ENCODE results near the gene SDK2.

Gene SDK2

DNA sequence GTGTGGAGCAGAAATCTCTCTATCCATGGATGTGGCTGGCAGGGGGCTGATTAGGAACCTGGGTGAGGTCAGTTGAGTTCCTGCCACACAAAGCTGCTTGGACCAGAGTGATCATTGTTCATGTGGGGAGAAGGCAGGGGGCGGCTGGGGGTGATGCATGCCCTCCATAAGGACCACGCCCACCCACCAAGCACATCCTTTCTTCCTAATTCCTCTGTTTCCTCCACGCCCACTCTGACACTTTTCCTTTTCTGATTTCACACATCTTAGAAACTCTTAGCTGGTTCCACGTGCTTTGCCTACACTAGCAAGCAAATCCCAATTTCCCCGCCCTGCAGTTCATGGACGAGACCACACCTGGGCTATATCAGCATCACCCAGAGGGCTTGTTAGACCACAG lies 108.5 kb downstream of the SDK2 start:
- DNase-seq (ENCODE audit: low spot score in 2 of 2): no peak
- H3K36me3 Mint-ChIP-seq: peaks cover 8% of the 10 kb centered on the region
- H3K4me1 Mint-ChIP-seq: peaks cover 26% of the 10 kb centered on the region
- H3K4me3 Mint-ChIP-seq: no peak overlapping the region
- H3K9me3 Mint-ChIP-seq: peaks cover 2% of the 10 kb centered on the region
- ATAC-seq (ENCODE audit: low read depth): no peak
- H3K27me3 Mint-ChIP-seq: no peaks in the 10 kb centered on the region
- no peak overlapping the region for H3K27ac Mint-ChIP-seq

- peaks cover 2% of the 10 kb centered on the region for H3K9me3 Mint-ChIP-seq
Measured at GRCh38 chr17:73534209-73534909, 109.9 kb downstream of the SDK2 start.

DNA sequence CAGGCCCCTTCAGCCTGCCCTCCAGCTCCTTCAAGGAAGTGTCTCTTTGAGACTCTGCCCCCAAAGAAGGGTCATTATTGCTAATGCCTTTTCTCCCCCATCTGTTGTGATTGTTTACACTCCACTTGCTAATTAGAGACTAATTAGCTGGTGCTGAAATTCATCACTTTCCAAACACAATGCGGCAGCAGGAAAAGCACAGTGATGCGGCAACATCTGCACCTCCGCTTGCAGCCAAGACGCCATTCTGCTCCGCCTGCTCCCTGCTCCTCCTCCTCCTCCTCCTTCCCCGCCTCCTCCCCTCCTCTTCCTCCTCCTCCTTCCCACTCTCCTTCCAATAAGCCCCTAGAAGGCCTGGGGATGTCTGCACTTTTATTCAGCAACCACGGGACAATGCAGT lies 110.5 kb downstream of the SDK2 start:
- peaks cover 21% of the 10 kb centered on the region for H3K4me1 Mint-ChIP-seq
- DNase-seq (ENCODE audit: low spot score in 2 of 2): no peak
- H3K36me3 Mint-ChIP-seq: peaks cover 10% of the 10 kb centered on the region
- no peak for ATAC-seq (ENCODE audit: low read depth)
- no peak overlapping the region for H3K4me3 Mint-ChIP-seq
- no peaks in the 10 kb centered on the region for H3K27me3 Mint-ChIP-seq
- H3K9me3 Mint-ChIP-seq: peaks cover 2% of the 10 kb centered on the region
- H3K27ac Mint-ChIP-seq: no peak overlapping the region

More at GRCh38 chr17:73534209-73534909, 109.9 kb downstream of the SDK2 start:
- H3K4me3 Mint-ChIP-seq: no peak overlapping the region
- peaks cover 10% of the 10 kb centered on the region for H3K36me3 Mint-ChIP-seq
- H3K27me3 Mint-ChIP-seq: no peaks in the 10 kb centered on the region
- no peak for DNase-seq (ENCODE audit: low spot score in 2 of 2)
- no peak for ATAC-seq (ENCODE audit: low read depth)
- peaks cover 24% of the 10 kb centered on the region for H3K4me1 Mint-ChIP-seq
- H3K27ac Mint-ChIP-seq: no peak overlapping the region

- Mint-ChIP-seq H3K36me3 (peaks cover 10% of the 10 kb centered on the region), H3K4me1 (peaks cover 24% of the 10 kb centered on the region), H3K9me3 (peaks cover 2% of the 10 kb centered on the region), H3K27ac (no peak overlapping the region), H3K4me3 (no peak overlapping the region), H3K27me3 (no peaks in the 10 kb centered on the region)
- no peak for ATAC-seq (ENCODE audit: low read depth)
- no peak for DNase-seq (ENCODE audit: low spot score in 2 of 2)
Measured at GRCh38 chr17:73533127-73533526, 111.1 kb downstream of the SDK2 start.

DNA sequence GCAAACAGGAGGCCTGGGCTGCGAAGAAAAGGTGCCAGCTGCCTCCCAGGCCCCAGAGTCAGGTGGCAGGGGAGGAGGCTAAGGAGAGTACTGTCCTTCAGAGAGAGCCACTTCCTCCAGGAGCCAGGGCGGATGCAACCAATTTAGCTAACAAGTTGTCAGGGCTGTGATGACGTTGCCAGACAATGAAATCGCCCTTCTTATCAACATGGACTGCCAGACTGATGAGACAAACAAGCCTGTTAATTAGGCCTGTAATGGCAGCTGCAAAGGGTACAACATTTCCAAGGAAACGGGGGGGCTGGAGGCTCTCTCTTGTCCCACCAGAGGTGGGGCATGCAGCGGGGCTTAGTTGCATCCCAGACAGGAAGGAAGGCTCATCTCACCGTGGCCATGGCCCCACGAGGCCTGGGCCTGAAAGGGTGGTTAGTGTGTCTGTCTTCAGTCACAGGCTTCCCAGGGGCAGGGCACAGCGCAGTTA lies 111.8 kb downstream of the SDK2 start:
- Mint-ChIP-seq H3K27ac (no peak overlapping the region), H3K36me3 (peaks cover 13% of the 10 kb centered on the region), H3K27me3 (no peaks in the 10 kb centered on the region), H3K4me1 (peaks cover 24% of the 10 kb centered on the region), H3K4me3 (no peak overlapping the region), H3K9me3 (peaks cover 2% of the 10 kb centered on the region)
- ATAC-seq (ENCODE audit: low read depth) (no peak), DNase-seq (ENCODE audit: low spot score in 2 of 2) (no peak)

GRCh38 chr17:73531158-73531557 lies 113.1 kb downstream of the SDK2 start:
- H3K36me3 Mint-ChIP-seq: peaks cover 18% of the 10 kb centered on the region
- no peak overlapping the region for H3K4me3 Mint-ChIP-seq
- no peak for ATAC-seq (ENCODE audit: low read depth)

DNA sequence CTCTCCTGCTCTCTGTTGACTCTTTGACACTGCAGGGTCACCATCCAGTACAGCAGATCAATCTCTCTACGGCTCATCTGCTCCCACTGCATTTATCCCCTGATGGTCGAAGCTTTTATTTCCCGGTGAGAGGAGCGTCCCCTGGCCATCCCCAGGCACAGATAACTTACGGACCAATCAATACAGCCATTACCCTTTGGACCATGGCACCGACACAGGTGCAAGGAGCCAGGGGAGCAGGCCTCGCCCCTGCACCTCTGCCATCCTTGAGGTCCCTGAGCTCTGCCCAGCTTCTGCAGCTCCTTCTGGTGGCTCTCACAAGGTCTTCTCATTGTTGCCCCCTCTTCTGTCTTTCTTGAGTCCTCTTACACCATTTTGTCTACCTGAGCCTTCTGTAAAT lies 115.6 kb downstream of the SDK2 start:
- ATAC-seq (ENCODE audit: low read depth) (no peak), DNase-seq (ENCODE audit: low spot score in 2 of 2) (no peak)
- peaks cover 2% of the 10 kb centered on the region for H3K9me3 Mint-ChIP-seq
- H3K36me3 Mint-ChIP-seq: peaks cover 14% of the 10 kb centered on the region
- H3K27me3 Mint-ChIP-seq: no peaks in the 10 kb centered on the region
- H3K4me3 Mint-ChIP-seq: no peak overlapping the region
- no peak overlapping the region for H3K27ac Mint-ChIP-seq
- H3K4me1 Mint-ChIP-seq: peaks cover 16% of the 10 kb centered on the region

More at GRCh38 chr17:73531158-73531557, 113.1 kb downstream of the SDK2 start:
- Mint-ChIP-seq H3K27ac (no peak overlapping the region), H3K9me3 (peaks cover 2% of the 10 kb centered on the region), H3K27me3 (no peaks in the 10 kb centered on the region), H3K4me1 (peaks cover 22% of the 10 kb centered on the region)
- DNase-seq (ENCODE audit: low spot score in 2 of 2): no peak

DNA sequence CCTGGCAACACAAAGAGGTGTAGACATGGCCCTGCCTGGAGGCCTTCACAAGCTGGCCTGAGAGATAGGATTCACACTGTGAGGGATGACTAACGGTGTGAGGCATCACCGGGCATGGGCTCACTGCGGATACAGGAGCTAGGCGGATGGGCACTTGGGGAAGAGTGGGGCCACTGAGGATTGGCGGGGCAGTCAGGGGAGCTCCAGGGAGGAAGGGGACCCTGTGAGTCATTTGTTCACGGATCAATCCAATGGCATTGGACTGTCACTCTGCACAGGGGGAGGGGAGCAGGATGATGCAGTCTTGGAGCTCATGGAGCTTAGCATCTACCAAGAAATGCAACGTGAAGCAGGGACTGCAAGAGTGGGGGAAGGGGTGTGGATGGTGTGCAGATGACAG lies 117.3 kb downstream of the SDK2 start:
- H3K36me3 Mint-ChIP-seq: peaks cover 14% of the 10 kb centered on the region
- no peak for ATAC-seq (ENCODE audit: low read depth)
- no peaks in the 10 kb centered on the region for H3K27me3 Mint-ChIP-seq
- DNase-seq (ENCODE audit: low spot score in 2 of 2): no peak
- H3K4me1 Mint-ChIP-seq: peaks cover 10% of the 10 kb centered on the region
- H3K27ac Mint-ChIP-seq: no peak overlapping the region
- no peak overlapping the region for H3K4me3 Mint-ChIP-seq
- peaks cover 2% of the 10 kb centered on the region for H3K9me3 Mint-ChIP-seq

DNA sequence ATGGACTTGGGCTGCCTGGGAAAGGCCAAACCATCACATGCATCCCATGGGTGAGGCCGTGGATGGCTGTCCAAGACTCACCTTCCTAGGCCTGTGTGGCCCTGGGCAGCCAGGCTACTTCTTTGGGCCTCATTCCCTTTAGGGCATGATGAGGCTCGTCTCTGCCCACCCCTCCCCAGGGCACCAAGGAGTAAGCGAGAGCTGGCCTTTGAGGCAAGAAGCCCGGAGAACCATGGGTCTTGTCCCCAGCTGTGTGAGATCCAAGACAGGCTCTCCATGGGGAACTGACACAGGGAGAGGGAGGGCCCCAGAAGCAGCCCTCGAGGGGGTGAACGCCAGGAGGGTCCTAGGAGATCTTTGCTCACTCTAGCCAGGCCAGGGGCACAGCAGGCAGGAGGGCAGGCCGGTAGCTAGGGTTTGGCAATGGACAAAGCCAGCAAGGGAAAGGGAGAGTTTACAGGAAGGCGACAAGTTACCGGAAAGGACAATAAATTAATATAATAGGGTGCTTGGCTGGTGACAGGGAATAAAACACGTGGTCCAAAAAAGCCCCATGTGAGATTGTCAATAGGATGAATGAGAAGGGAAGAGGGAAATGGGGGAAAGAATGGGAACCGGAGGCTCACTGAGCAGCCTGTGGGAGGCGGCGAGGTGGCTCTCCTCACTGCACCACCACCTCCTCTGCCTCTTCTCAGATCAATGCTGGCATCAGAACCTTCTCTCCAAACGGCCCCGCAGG lies 119.1 kb downstream of the SDK2 start:
- peaks cover 15% of the 10 kb centered on the region for H3K36me3 Mint-ChIP-seq
- no peak for DNase-seq (ENCODE audit: low spot score in 2 of 2)
- no peak overlapping the region for H3K27ac Mint-ChIP-seq
- ATAC-seq (ENCODE audit: low read depth): no peak
- H3K4me1 Mint-ChIP-seq: peaks cover 17% of the 10 kb centered on the region
- H3K4me3 Mint-ChIP-seq: no peak overlapping the region
- H3K9me3 Mint-ChIP-seq: no peaks in the 10 kb centered on the region
- H3K27me3 Mint-ChIP-seq: no peaks in the 10 kb centered on the region

GRCh38 chr17:73522696-73523095 lies 121.5 kb downstream of the SDK2 start:
- H3K27me3 Mint-ChIP-seq: no peaks in the 10 kb centered on the region
- peaks cover 13% of the 10 kb centered on the region for H3K4me1 Mint-ChIP-seq
- no peak overlapping the region for H3K4me3 Mint-ChIP-seq
- ATAC-seq (ENCODE audit: low read depth) (no peak), DNase-seq (ENCODE audit: low spot score in 2 of 2) (no peak)
- no peaks in the 10 kb centered on the region for H3K9me3 Mint-ChIP-seq
- H3K36me3 Mint-ChIP-seq: peaks cover 12% of the 10 kb centered on the region
- H3K27ac Mint-ChIP-seq: no peak overlapping the region

GRCh38 chr17:73522107-73522506 lies 122.1 kb downstream of the SDK2 start:
- no peaks in the 10 kb centered on the region for H3K9me3 Mint-ChIP-seq
- ATAC-seq (ENCODE audit: low read depth) (no peak), DNase-seq (ENCODE audit: low spot score in 2 of 2) (no peak)
- peaks cover 15% of the 10 kb centered on the region for H3K4me1 Mint-ChIP-seq
- H3K36me3 Mint-ChIP-seq: peaks cover 7% of the 10 kb centered on the region
- H3K27me3 Mint-ChIP-seq: no peaks in the 10 kb centered on the region
- no peak overlapping the region for H3K27ac Mint-ChIP-seq
- H3K4me3 Mint-ChIP-seq: no peak overlapping the region

DNA sequence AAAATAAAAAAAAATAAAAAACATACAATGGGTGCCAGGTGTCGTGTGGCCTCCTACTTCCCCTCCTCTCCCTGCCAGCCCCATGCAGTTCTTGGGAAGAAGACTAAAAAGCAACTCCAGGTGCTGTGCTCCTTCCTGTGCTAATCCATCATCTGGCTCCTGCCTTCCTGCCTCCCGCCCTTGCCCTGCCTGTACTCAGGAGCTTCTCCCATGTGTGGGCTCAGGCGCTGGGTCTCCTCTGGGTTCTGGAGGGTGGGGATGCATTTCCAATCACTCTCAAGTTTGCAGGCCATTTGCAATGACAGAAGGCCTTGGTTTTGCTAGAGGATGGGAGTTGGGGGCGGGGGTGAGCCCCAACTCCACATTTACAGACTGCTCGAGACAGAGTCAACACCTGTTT lies 122.9 kb downstream of the SDK2 start:
- Mint-ChIP-seq H3K4me3 (no peak overlapping the region), H3K9me3 (no peaks in the 10 kb centered on the region), H3K27ac (no peak overlapping the region), H3K36me3 (peaks cover 6% of the 10 kb centered on the region), H3K4me1 (peaks cover 12% of the 10 kb centered on the region), H3K27me3 (no peaks in the 10 kb centered on the region)
- DNase-seq (ENCODE audit: low spot score in 2 of 2): no peak
- no peak for ATAC-seq (ENCODE audit: low read depth)

- no peak for ATAC-seq (ENCODE audit: low read depth)
- DNase-seq (ENCODE audit: low spot score in 2 of 2): no peak
- H3K9me3 Mint-ChIP-seq: no peaks in the 10 kb centered on the region
- H3K4me1 Mint-ChIP-seq: peaks cover 12% of the 10 kb centered on the region
- H3K4me3 Mint-ChIP-seq: no peak overlapping the region
- H3K36me3 Mint-ChIP-seq: peaks cover 6% of the 10 kb centered on the region
- H3K27ac Mint-ChIP-seq: no peak overlapping the region
- no peaks in the 10 kb centered on the region for H3K27me3 Mint-ChIP-seq
Measured at GRCh38 chr17:73520369-73520761, 123.9 kb downstream of the SDK2 start.

- Mint-ChIP-seq H3K27me3 (no peaks in the 10 kb centered on the region), H3K9me3 (no peaks in the 10 kb centered on the region), H3K4me1 (peaks cover 13% of the 10 kb centered on the region), H3K36me3 (peaks cover 6% of the 10 kb centered on the region), H3K4me3 (no peak overlapping the region), H3K27ac (no peak overlapping the region)
- DNase-seq (ENCODE audit: low spot score in 2 of 2) (no peak), ATAC-seq (ENCODE audit: low read depth) (no peak)
Measured at GRCh38 chr17:73519714-73520368, 124.4 kb downstream of the SDK2 start.

Data from memory B cell (primary cell).